Measurements from ENCODE around the gene ACAT2.
"Not testable (repeated sequence)": the region's sequence is repeated elsewhere in the genome, so short reads cannot be mapped to it uniquely, and the experiment has no call there.

The ACAT2 gene

DNA sequence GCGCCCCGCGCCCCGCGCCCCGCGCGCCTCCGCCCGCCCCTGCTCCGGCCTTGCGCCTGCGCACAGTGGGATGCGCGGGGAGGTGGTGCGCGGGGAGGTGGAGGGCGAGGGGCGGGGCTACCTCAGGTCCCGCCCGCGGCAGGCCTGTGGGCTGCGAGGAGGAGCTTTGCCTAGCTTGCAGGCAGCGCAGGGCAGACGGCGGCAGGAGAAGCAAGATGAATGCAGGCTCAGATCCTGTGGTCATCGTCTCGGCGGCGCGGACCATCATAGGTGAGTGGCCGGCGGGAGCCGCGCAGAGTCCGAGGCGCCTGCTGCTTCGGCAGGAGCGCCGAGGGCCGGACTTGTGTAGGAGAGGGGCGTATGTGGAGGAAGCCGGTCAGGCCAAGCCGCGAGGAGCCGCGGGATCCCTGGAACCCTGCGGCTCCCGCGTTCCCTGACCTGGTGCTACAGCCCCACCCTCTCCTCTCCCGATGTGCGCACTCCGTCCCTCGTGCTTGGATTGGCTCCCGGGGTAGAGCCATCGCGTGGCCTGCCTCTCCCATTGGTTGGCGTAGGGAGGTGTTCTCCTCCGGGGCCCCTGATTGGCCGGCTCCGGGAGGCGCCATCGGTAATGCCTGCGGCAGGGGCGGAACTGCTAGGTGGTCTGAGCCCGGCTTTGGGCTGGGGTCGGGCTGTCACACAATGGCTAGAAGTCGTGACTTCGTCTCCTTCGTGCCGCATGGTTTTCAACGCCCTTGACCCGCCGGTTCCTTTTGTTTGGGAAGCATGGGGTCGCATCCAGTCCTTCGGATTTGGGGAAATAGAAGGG is at the start of gene ACAT2:
ACAT2 (plus strand) TSS at position 173 of the 808 bp plus-strand sequence; CDS start at position 216, 43 bp downstream.
- Histone ChIP-seq H3K9me3 (ENCODE audit: control insufficient read depth, low read depth, low read length) (no peaks in the 10 kb centered on the region), H3K36me3 (ENCODE audit: control insufficient read depth, low read depth, low read length) (peaks cover 43% of the 10 kb centered on the region), H3K9ac (ENCODE audit: low read length) (peak within 1 kb of the TSS; percentile 89), H3K27ac (ENCODE audit: low read length) (peak within 1 kb of the TSS; percentile 97), H3K4me3 (ENCODE audit: low read length) (peak within 1 kb of the TSS; percentile 85), H3K4me1 (ENCODE audit: control insufficient read depth, low read depth, low read length) (peaks cover 22% of the 10 kb centered on the region), H3K27me3 (ENCODE audit: control insufficient read depth, insufficient read depth, low read length) (no peaks in the 10 kb centered on the region)

DNA sequence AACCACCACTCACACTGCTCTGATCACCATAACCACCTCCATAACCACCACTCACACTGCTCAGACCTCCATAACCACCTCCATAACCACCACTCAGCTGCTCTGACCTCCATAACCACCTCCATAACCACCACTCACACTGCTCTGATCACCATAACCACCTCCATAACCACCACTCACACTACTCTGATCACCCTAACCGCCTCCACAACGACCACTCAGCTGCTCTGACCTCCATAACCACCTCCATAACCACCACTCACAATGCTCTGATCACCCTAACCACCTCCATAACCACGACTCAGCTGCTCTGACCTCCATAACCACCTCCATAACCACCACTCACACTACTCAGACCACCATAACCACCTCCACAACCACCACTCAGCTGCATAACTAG is 49.5 kb upstream of the ACAT2 start:
- H3K27ac ChIP-seq (ENCODE audit: low read length), result not testable (repeated sequence)

DNA sequence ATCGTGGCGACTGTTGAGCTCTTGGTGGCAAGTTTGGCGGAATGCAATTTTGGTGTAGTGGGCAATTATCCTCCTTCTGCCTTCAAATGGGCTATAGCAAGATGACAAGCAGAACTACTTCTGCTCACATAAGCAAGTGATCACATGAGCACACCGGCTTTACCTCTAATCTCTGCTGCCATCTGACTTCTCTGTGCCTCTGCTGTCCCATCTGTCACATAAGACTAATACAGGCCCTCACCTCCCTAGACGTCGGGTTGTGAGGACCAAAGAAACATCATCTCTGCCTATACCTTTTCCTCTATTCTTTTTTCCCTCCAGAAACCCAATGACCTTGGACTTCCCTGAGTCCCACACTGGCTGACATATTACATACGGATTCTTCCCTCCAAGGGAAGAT is 47.9 kb upstream of the ACAT2 start:
- H3K36me3 ChIP-seq (ENCODE audit: control insufficient read depth, low read depth, low read length), result no peaks in the 10 kb centered on the region
- no peak overlapping the region for H3K27ac ChIP-seq (ENCODE audit: low read length)
- no peak overlapping the region for H3K4me3 ChIP-seq (ENCODE audit: low read length)
- no peaks in the 10 kb centered on the region for H3K27me3 ChIP-seq (ENCODE audit: control insufficient read depth, insufficient read depth, low read length)
- no peaks in the 10 kb centered on the region for H3K9me3 ChIP-seq (ENCODE audit: control insufficient read depth, low read depth, low read length)
- no peak overlapping the region for H3K9ac ChIP-seq (ENCODE audit: low read length)
- H3K4me1 ChIP-seq (ENCODE audit: control insufficient read depth, low read depth, low read length), result no peaks in the 10 kb centered on the region

More for the DNA sequence above, 49.5 kb upstream of the ACAT2 start:
- not testable (repeated sequence) for H3K4me1 ChIP-seq (ENCODE audit: control insufficient read depth, low read depth, low read length); H3K27me3 ChIP-seq (ENCODE audit: control insufficient read depth, insufficient read depth, low read length); H3K4me3 ChIP-seq (ENCODE audit: low read length); H3K9ac ChIP-seq (ENCODE audit: low read length); H3K36me3 ChIP-seq (ENCODE audit: control insufficient read depth, low read depth, low read length); H3K9me3 ChIP-seq (ENCODE audit: control insufficient read depth, low read depth, low read length)

DNA sequence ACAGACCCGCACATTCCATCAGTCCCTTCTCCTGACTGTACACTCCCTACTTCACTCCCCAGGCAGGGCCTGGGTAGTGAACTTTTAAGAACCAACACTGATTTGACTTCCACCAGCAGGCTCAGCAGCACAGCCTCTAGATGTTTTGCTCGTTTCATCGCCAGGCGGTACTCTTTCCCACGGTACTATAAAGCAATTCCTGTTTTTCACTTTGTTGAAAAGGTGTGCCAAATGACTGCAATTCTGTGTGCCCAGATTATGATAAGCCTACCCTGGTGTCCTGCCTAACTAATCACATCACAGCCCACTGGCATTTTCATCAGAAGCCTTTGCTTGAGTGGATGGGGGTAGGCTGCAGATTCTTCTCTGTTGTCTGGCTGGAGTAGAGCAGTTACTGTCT is 47.4 kb upstream of the ACAT2 start:
- Histone ChIP-seq H3K36me3 (ENCODE audit: control insufficient read depth, low read depth, low read length) (no peaks in the 10 kb centered on the region), H3K27me3 (ENCODE audit: control insufficient read depth, insufficient read depth, low read length) (no peaks in the 10 kb centered on the region), H3K4me3 (ENCODE audit: low read length) (no peak overlapping the region), H3K4me1 (ENCODE audit: control insufficient read depth, low read depth, low read length) (no peaks in the 10 kb centered on the region), H3K9me3 (ENCODE audit: control insufficient read depth, low read depth, low read length) (no peaks in the 10 kb centered on the region), H3K27ac (ENCODE audit: low read length) (no peak overlapping the region), H3K9ac (ENCODE audit: low read length) (no peak overlapping the region)

DNA sequence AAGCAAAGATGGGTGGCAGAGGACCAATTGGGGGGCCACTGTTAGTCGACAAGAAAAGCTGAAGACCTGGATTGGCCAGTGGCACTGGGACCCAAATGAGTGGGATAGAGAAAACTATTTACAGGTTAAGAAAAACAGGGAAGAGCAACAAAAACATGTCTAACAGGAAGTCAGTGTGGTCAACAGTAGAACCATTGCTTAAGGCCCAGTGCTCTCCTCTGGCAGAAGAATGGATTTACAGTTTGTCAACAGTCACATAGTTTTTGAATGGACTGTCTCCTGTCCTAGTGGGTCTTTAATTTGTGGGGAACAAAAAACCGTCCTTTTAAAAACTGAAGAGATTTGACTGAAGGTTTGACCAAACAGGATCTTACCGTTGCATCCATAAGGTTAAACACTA is 46.7 kb upstream of the ACAT2 start:
- no peaks in the 10 kb centered on the region for H3K9me3 ChIP-seq (ENCODE audit: control insufficient read depth, low read depth, low read length)
- no peaks in the 10 kb centered on the region for H3K4me1 ChIP-seq (ENCODE audit: control insufficient read depth, low read depth, low read length)
- H3K27me3 ChIP-seq (ENCODE audit: control insufficient read depth, insufficient read depth, low read length), result no peaks in the 10 kb centered on the region
- H3K27ac ChIP-seq (ENCODE audit: low read length), result no peak overlapping the region
- H3K36me3 ChIP-seq (ENCODE audit: control insufficient read depth, low read depth, low read length), result no peaks in the 10 kb centered on the region
- no peak overlapping the region for H3K9ac ChIP-seq (ENCODE audit: low read length)
- H3K4me3 ChIP-seq (ENCODE audit: low read length), result no peak overlapping the region

DNA sequence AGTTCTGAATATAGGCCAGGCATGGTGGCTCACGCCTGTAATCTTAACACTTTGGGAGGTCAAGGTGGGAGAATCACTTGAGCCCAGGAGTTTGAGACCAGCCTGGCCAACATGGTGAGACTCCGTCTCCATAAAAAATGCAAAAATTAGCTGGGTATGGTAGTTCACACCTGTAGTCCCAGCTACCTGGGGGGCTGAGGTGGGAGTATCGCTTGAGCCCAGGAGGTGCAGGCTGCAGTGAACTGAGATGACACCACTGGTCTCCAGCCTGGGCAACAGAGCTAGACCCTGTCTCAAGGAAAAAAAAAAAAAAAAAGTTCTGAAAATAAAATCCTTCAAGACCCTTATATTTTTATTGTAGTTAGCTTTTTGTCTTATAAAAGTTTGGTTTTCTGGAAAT is 46.2 kb upstream of the ACAT2 start:
- H3K9me3 ChIP-seq (ENCODE audit: control insufficient read depth, low read depth, low read length), result no peaks in the 10 kb centered on the region
- no peak overlapping the region for H3K4me3 ChIP-seq (ENCODE audit: low read length)
- H3K27me3 ChIP-seq (ENCODE audit: control insufficient read depth, insufficient read depth, low read length), result no peaks in the 10 kb centered on the region
- H3K4me1 ChIP-seq (ENCODE audit: control insufficient read depth, low read depth, low read length), result no peaks in the 10 kb centered on the region
- no peak overlapping the region for H3K27ac ChIP-seq (ENCODE audit: low read length)
- H3K36me3 ChIP-seq (ENCODE audit: control insufficient read depth, low read depth, low read length), result no peaks in the 10 kb centered on the region
- no peak overlapping the region for H3K9ac ChIP-seq (ENCODE audit: low read length)

DNA sequence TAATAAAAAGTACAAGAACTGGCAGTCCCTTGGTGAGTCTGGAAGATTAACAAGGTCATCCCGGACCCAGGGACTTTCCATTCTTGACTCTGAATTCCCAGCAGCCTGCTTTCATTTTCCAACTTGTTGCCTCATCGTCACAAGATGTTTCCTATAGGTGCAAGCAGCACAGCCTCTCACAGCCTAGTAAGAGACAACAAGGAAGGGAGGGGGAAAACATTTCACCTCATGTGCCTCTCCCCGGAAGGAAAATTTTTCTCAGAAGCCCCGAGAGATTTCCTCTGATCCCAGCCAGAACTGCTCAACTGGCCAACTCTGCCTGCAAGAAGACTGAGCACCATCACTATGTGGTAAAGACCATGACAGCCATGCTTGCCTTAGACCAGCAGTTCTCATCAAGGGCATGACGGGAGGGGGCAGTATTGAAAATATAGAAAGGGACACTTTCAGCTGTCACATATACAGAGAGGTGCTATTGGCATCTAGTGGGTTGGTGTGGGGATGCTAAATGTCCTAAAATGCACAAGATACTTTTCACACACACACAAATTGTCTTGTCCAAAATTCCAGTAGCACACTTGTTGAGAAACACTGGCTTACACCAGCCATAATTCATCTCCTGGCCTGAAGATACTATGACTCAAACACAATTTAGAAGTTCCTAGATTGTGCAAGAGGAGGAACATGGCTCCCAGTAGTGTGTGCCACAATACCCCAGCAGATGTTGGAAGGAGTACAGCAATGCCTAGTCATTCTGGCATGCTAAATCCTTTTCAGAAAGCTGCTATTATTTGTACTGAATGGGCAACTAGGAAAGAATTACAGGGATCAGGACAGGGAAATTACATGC is 45.4 kb upstream of the ACAT2 start:
- no peaks in the 10 kb centered on the region for H3K9me3 ChIP-seq (ENCODE audit: control insufficient read depth, low read depth, low read length)
- H3K36me3 ChIP-seq (ENCODE audit: control insufficient read depth, low read depth, low read length), result no peaks in the 10 kb centered on the region
- no peak overlapping the region for H3K4me3 ChIP-seq (ENCODE audit: low read length)
- no peak overlapping the region for H3K27ac ChIP-seq (ENCODE audit: low read length)
- no peaks in the 10 kb centered on the region for H3K27me3 ChIP-seq (ENCODE audit: control insufficient read depth, insufficient read depth, low read length)
- no peak overlapping the region for H3K9ac ChIP-seq (ENCODE audit: low read length)
- H3K4me1 ChIP-seq (ENCODE audit: control insufficient read depth, low read depth, low read length), result no peaks in the 10 kb centered on the region

DNA sequence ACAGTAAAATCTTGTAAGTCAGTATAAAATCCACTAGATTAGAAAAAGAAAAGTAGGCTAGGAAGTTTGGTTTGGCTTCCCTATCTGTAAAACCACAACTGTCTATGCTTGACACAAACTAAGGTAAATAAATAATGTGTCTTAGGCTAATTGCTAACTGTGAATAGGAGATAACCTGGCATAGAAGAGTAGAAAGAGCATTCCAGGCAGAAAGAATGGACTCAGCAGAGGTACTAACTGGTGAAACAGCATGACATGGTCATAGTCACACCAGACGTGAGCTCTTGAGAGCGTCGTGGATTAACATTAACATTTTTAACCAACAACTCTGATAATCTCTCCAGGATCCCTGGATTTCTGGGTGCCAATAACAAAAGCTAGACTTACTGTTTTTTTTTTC is 43.2 kb upstream of the ACAT2 start:
- H3K4me3 ChIP-seq (ENCODE audit: low read length), result no peak overlapping the region
- no peaks in the 10 kb centered on the region for H3K9me3 ChIP-seq (ENCODE audit: control insufficient read depth, low read depth, low read length)
- no peaks in the 10 kb centered on the region for H3K4me1 ChIP-seq (ENCODE audit: control insufficient read depth, low read depth, low read length)
- no peak overlapping the region for H3K9ac ChIP-seq (ENCODE audit: low read length)
- H3K36me3 ChIP-seq (ENCODE audit: control insufficient read depth, low read depth, low read length), result no peaks in the 10 kb centered on the region
- H3K27ac ChIP-seq (ENCODE audit: low read length), result no peak overlapping the region
- H3K27me3 ChIP-seq (ENCODE audit: control insufficient read depth, insufficient read depth, low read length), result no peaks in the 10 kb centered on the region

DNA sequence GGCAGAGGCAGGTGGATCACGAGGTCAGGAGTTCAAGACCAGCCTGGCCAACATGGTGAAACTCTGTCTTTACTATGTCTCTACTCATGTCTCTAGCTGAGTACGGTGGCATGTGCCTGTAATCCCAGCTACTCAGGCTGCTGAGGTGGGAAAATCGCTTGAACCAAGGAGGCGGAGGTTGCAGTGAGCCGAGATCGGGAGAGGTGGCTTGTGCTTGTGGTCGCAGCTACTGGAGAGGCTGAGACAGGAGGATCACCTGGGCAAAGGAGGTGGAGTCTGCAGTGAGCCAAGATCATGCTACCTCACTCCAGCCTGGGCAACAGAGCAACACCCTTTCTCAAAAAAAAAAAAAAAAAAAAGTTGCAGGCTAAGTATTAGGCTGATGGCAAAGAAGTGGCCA is 42.6 kb upstream of the ACAT2 start:
- Histone ChIP-seq H3K4me1 (ENCODE audit: control insufficient read depth, low read depth, low read length) (no peaks in the 10 kb centered on the region), H3K9ac (ENCODE audit: low read length) (no peak overlapping the region), H3K36me3 (ENCODE audit: control insufficient read depth, low read depth, low read length) (no peaks in the 10 kb centered on the region), H3K27ac (ENCODE audit: low read length) (no peak overlapping the region), H3K27me3 (ENCODE audit: control insufficient read depth, insufficient read depth, low read length) (no peaks in the 10 kb centered on the region), H3K9me3 (ENCODE audit: control insufficient read depth, low read depth, low read length) (no peaks in the 10 kb centered on the region), H3K4me3 (ENCODE audit: low read length) (no peak overlapping the region)

DNA sequence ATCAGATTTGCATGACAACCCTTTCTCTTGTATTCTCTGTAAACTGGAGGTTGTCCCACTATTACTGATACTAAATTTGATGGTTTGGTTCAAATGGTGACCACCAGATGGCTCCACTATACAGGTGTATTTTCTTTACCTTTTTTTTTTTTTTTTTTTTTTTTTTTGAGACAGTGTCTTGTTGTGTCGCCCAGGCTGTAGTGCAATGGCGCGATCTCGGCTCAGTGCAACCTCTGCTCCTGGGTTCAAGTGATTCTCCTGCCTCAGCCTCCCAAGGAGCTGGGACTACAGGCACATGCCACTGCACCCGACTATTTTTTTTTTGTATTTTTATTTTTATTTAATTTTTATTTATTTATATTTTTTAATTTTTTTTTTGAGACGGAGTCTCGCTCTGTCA is 41.1 kb upstream of the ACAT2 start:
- Histone ChIP-seq H3K36me3 (ENCODE audit: control insufficient read depth, low read depth, low read length) (no peaks in the 10 kb centered on the region), H3K27ac (ENCODE audit: low read length) (no peak overlapping the region), H3K4me3 (ENCODE audit: low read length) (no peak overlapping the region), H3K9ac (ENCODE audit: low read length) (no peak overlapping the region), H3K9me3 (ENCODE audit: control insufficient read depth, low read depth, low read length) (no peaks in the 10 kb centered on the region), H3K27me3 (ENCODE audit: control insufficient read depth, insufficient read depth, low read length) (no peaks in the 10 kb centered on the region), H3K4me1 (ENCODE audit: control insufficient read depth, low read depth, low read length) (peaks cover under 1% of the 10 kb centered on the region)

DNA sequence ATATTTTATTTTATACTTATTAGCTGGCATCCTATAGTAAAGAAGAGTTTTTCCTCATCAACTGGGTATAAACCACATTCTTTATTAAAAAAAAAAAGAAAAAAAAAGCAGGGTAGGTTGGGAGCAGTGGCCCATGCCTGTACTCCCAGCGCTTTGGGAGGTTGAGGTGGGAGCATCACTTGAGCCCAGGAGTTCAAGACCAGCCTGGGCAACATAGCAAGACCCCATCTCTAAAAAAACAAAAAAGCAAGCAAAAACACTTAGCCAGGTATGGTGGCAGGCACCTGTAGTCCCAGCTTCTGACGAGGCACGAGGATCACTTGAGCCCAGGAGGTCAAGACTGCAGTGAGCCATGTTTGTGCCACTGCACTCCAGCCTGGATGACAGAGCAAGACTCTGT is 39.9 kb upstream of the ACAT2 start:
- H3K4me1 ChIP-seq (ENCODE audit: control insufficient read depth, low read depth, low read length); H3K36me3 ChIP-seq (ENCODE audit: control insufficient read depth, low read depth, low read length); H3K4me3 ChIP-seq (ENCODE audit: low read length); H3K27ac ChIP-seq (ENCODE audit: low read length); H3K27me3 ChIP-seq (ENCODE audit: control insufficient read depth, insufficient read depth, low read length); H3K9ac ChIP-seq (ENCODE audit: low read length); H3K9me3 ChIP-seq (ENCODE audit: control insufficient read depth, low read depth, low read length): not testable (repeated sequence)

Data from iPS-18a (cell line).